GM13977 (cell line): ENCODE results near the gene NENF.
A peak's percentile ranks its signal among the peaks of the same experiment; 100 is the strongest.

Experiments used
- DNase-seq: peaks from one replicate; pipeline ENCODE4 v3.0.0; 2012; ENCODE audit warnings: low spot score
- in situ Hi-C: fragments of 300-500 bp; cut with MboI; formaldehyde crosslinking; loops from one replicate; pipeline ENCODE4 v1.12.0; 2022; ENCODE audit warnings: low sequenced_read_pairs, low pct_unique_long_range_greater_than_20kb, mixed read lengths, inconsistent platforms; ENCODE audit not compliant: unreplicated experiment
- TF ChIP-seq, protein P1 (sequence below): IDR thresholded peaks from 2 replicates; pipeline ENCODE4 v1.5.1; 2012; ENCODE audit warnings: mild to moderate bottlenecking, control low read depth; ENCODE audit not compliant: insufficient read depth; ENCODE audit errors: extremely low read depth, missing control alignments

NENF gene

DNA sequence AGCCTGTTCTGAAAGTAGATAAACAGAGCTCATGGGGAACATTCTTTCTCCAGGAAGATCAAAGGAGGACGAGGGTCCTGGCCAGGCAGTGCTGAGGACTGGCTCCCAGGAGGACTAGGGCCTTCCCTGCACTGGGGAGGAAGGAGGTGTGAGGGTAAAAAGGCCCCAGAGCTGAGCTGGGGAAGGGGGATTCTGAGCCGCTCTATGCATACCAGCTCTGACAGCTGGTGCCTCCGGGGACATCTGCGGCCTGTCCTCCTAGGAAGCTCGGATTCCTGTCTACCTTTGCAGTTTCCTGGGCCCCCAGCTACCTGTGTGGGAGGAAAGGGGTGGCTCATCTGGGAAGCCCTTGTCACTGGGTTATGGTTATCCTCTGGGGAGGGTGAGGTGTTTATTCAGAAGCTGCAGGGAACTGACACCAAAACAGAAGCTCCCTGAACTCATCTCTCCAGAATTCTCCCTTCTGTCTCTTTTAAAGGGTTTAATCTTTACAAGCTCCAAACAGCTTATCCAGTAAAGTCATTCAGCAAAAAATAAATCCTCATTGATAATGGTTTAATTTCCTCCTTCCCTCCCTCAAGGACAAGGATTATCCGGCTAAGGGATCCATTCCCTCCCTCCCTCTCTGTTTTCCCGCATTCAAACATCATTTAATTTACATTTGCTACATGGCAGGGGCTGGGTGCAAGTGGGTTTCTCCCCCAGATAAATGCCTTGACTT lies 31.0 kb downstream of the NENF start:
- TF ChIP-seq, protein P1, sequence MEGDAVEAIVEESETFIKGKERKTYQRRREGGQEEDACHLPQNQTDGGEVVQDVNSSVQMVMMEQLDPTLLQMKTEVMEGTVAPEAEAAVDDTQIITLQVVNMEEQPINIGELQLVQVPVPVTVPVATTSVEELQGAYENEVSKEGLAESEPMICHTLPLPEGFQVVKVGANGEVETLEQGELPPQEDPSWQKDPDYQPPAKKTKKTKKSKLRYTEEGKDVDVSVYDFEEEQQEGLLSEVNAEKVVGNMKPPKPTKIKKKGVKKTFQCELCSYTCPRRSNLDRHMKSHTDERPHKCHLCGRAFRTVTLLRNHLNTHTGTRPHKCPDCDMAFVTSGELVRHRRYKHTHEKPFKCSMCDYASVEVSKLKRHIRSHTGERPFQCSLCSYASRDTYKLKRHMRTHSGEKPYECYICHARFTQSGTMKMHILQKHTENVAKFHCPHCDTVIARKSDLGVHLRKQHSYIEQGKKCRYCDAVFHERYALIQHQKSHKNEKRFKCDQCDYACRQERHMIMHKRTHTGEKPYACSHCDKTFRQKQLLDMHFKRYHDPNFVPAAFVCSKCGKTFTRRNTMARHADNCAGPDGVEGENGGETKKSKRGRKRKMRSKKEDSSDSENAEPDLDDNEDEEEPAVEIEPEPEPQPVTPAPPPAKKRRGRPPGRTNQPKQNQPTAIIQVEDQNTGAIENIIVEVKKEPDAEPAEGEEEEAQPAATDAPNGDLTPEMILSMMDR: no peak
- in situ Hi-C loops: loop anchor here (25.0 kb wide), 1 partner anchor 524 kb away; no protein-coding TSS in a partner anchor
- no peak for DNase-seq

DNA sequence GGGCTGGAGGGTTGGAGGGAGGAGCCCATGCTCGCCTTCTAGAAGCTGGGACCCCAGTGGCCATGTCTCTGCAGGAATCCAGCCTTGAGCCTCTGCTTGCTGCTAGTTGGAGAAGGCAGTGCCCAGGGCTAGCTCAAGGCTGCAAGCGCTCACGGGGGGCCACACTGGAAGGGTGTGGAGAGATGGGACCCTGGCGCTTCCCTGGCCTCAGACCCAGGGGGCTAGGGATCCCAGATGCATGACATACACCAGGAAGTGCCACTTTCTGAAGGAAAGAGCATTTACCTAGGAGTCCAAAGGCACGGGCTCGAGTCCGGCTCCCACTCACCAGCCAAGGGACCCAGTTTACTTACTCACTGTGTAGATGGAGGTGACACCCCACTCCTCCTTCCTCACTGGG lies 32.6 kb downstream of the NENF start:
- in situ Hi-C loops: loop anchor here (25.0 kb wide), 1 partner anchor 522 kb away; no protein-coding TSS in a partner anchor
- no peak for DNase-seq

DNA sequence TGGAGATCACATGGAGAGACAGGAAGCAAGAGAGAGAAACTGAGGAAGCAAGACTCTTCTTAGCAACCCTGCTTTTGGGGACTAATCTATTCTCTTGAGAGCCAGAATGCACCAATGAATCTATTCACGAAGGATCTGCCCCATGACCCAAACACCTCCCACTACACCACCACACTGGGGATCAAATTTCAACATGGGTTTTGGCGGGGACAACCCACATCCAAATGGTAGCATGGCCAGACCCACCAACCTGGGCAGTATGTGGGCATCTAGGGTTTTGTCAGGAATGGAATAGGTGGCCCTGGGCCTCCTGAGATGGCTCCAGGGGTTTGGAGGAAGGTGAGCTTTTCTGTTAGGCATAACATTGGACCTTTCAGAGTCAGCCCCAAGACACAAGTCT lies 33.7 kb downstream of the NENF start:
- in situ Hi-C loops: loop anchor here (25.0 kb wide), 1 partner anchor 521 kb away; no protein-coding TSS in a partner anchor
- TF ChIP-seq, protein P1: no peak
- no peak for DNase-seq

More for the DNA sequence above, 32.6 kb downstream of the NENF start:
- TF ChIP-seq, protein P1: no peak

DNA sequence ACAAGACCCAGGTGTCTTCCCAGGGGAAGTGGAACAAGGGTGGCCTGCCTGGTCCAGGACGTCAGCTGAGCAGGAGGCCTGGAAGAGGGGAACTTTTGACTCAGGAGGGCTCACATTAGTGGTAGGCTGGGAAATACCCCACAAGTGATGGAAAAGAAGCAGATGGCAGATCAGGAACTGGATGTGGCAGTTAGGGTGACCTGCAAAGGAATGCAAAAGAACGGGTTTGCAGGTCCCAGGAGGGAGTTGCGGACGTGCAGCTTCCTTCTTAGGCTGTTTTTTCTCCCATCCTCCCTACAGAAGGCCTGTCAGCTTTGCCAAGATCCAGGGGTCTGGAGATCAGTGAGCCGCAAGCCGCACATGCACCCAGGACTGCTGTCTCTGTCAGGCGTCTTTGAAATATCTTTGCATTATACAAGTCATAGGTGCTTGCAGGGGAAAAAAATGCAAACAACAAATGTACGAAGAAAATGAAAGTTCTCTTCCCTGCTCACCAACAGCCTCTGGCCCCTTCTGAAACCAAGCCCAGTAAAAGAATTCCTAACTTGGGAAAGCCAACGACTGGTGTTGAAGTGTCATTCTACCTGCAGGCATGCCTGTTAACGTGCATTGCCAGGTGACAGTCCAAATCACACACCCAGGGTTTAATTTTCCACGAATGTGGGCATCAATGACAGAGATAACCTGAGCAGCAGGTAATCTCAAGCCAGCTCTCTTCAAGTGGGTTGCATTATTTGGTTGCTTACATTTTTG lies 34.4 kb downstream of the NENF start:
- in situ Hi-C loops: loop anchor here (25.0 kb wide), 1 partner anchor 520 kb away; no protein-coding TSS in a partner anchor
- TF ChIP-seq, protein P1: no peak
- no peak for DNase-seq

DNA sequence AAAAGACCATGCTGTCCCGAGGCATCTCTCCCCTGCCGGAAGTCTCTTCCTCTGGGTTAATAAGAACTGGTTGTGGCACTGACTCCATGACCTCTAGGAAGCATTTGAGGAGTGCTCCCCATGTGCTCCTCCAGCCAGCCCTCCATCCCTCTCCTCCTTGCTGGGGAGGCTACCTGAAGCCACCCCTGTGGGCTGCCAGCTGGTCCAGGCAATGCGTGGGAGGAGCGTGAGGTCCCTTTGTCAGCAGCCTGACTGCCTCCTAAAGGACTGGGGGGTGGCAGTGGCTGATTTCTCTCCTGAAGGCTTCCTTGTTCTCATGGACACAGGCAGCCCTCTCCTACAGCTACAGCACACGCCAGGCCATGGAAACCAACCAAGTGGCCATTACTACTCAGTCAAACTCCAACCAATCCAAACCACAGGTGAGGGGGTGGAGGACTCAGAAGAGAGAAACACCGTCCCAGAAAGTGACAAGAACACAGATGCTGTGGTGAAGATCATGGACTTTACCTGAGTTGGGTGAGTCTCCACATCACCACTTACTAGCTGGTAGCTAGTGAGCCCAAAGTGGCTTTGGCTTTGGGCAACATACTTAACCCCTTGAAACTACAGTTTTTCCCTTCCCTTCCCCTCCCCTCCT lies 35.2 kb downstream of the NENF start:
- in situ Hi-C loops: loop anchor here (25.0 kb wide), 1 partner anchor 519 kb away; no protein-coding TSS in a partner anchor
- peak; percentile 67 for DNase-seq
- TF ChIP-seq, protein P1: no peak

DNA sequence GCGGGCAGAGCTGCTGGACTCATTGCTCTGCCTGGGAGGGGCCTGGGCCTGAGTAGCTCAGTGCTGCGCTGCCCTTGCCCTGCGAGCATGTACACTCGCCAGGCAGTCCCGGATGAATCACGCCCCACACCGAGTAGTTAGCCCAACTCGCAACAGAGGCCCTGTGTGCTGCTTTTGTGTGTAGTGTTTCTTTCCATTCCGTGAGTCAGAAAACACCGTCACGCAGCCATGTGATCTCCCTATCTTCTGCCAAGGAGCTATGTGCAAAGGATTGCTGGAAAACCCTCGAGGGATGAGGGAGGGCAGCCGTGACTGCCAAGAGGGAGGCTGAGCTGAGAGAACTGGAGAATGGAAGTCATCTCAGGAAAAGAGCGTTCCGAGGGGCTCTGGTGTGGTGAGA lies 37.3 kb downstream of the NENF start:
- in situ Hi-C loops: loop anchor here (10.0 to 25.0 kb wide), 2 partner anchors 295 to 517 kb away; no protein-coding TSS in a partner anchor
- TF ChIP-seq, protein P1: no peak
- DNase-seq: no peak
